IPS-20b (cell line): ENCODE measurements around the gene PPP1R11.

Experiments used
- H3K27ac ChIP-seq: one replicate; pipeline ENCODE4 v1.5.1; 2013; ENCODE audit warnings: low read length
- H3K27me3 ChIP-seq: 2 replicates; pipeline ENCODE4 v1.6.1; 2013; ENCODE audit warnings: mild to moderate bottlenecking, low read length, inconsistent platforms; ENCODE audit not compliant: insufficient read depth
- H3K36me3 ChIP-seq: 2 replicates; pipeline ENCODE4 v1.6.1; 2013; ENCODE audit warnings: low read depth, mild to moderate bottlenecking, inconsistent platforms, low read length, moderate library complexity; ENCODE audit not compliant: insufficient read depth
- H3K4me1 ChIP-seq: 2 replicates; pipeline ENCODE4 v1.6.1; 2013; ENCODE audit warnings: mild to moderate bottlenecking, control low read depth, inconsistent platforms, low read length, moderate library complexity; ENCODE audit not compliant: insufficient read depth
- H3K4me3 ChIP-seq: 2 replicates; pipeline ENCODE4 v1.5.1; 2013; ENCODE audit warnings: mild to moderate bottlenecking, low read length, inconsistent platforms
- H3K9ac ChIP-seq: 2 replicates; pipeline ENCODE4 v1.6.1; 2013; ENCODE audit warnings: low read depth, mild to moderate bottlenecking, inconsistent platforms, low read length, moderate library complexity
- H3K9me3 ChIP-seq: 2 replicates; pipeline ENCODE4 v1.6.1; 2013; ENCODE audit warnings: mild to moderate bottlenecking, low read depth, low read length, inconsistent platforms; ENCODE audit not compliant: insufficient read depth

The PPP1R11 gene

DNA sequence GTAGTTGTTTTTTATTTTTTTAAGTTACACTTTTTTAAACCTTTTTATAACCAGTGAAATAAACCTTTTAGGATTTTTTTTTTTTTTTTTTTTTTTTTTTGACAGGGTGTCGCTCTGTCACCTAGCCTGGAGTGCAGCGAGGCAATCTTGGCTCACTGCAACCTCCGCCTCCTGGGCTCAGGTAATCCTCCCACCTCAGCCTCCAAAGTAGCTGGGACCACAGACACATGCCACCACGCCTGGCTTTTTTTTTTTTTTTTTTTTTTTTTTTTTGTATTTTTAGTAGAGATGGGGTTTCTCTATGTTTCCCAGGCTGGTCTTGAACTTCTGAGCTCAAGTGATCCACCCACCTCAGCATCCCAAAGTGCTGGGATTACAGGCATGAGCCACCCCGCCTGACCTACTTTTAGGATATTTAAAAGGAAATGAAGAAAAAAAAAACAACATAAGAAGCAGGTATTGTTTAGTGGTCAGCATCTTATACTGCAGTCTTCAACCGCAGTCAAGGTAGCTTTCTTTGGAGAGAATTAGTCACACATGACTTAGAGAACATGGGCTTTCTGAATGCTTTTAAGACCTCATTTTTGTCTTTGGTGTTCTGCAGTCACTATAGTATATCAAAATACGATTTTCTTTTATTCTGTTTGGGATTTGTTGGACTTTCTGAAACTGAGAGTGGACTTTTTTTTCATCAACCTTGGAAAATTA, 4.4 kb upstream of the PPP1R11 start:
- peaks cover 22% of the 10 kb centered on the region for H3K36me3 ChIP-seq
- no peak overlapping the region for H3K27ac ChIP-seq
- peaks cover 9% of the 10 kb centered on the region; the same call in 1 of the 2 replicates for H3K4me1 ChIP-seq
- H3K9me3 ChIP-seq: no peaks in the 10 kb centered on the region
- peak overlapping the region; percentile 94 for H3K4me3 ChIP-seq
- H3K27me3 ChIP-seq: no peaks in the 10 kb centered on the region
- H3K9ac ChIP-seq: no peak overlapping the region

DNA sequence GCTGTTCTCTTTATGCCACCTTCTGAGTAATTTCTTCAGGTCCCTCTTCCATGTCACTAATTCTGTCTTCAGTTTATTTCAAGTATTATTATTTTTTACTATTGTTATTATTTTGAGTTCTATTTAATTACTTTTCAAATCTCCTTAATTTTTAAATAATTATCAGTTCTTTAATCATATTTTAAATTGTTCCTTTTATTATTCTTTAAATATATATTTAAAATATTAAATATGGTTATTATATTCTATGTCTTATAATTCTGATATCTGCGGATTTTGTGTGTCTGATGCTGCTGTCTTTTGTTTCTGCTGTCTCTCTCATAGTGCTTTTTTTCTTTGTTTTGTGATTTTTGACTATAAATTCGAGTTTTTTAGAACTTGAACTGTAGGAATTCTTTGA, 3.7 kb upstream of the PPP1R11 start:
- no peak overlapping the region for H3K4me3 ChIP-seq

DNA sequence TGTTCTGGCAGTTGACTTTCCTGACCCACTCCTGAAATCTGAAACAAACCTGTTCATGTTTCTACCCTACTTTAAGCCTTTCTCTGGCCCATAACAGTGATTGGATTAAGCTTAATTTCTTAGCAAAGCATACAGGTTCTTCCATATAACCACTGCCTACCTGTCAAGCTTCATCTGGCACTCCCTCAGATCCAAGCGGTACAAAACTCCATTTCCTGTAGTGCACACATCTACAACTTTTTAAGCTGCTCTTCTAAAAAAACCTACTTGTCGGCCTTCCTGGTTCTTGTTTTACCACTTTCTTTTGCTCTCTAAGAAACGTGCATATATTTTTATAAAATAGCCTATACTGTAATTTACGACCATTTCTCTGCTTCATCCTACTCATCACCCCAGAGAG, 916 bp upstream of the PPP1R11 start:
- H3K9me3 ChIP-seq: no peaks in the 10 kb centered on the region
- H3K9ac ChIP-seq: peak overlapping the region; percentile 89
- no peaks in the 10 kb centered on the region for H3K27me3 ChIP-seq
- H3K27ac ChIP-seq: peak overlapping the region; percentile 22
- peaks cover 6% of the 10 kb centered on the region; the same call in 1 of the 2 replicates for H3K4me1 ChIP-seq
- peaks cover 32% of the 10 kb centered on the region for H3K36me3 ChIP-seq
- H3K4me3 ChIP-seq: peak overlapping the region; percentile 84

More for the DNA sequence above, 3.7 kb upstream of the PPP1R11 start:
- Histone ChIP-seq H3K27me3 (no peaks in the 10 kb centered on the region), H3K36me3 (peaks cover 18% of the 10 kb centered on the region; the same call in 1 of the 2 replicates), H3K9me3 (no peaks in the 10 kb centered on the region), H3K27ac (no peak overlapping the region), H3K9ac (no peak overlapping the region), H3K4me1 (peaks cover 9% of the 10 kb centered on the region; the same call in 1 of the 2 replicates)

DNA sequence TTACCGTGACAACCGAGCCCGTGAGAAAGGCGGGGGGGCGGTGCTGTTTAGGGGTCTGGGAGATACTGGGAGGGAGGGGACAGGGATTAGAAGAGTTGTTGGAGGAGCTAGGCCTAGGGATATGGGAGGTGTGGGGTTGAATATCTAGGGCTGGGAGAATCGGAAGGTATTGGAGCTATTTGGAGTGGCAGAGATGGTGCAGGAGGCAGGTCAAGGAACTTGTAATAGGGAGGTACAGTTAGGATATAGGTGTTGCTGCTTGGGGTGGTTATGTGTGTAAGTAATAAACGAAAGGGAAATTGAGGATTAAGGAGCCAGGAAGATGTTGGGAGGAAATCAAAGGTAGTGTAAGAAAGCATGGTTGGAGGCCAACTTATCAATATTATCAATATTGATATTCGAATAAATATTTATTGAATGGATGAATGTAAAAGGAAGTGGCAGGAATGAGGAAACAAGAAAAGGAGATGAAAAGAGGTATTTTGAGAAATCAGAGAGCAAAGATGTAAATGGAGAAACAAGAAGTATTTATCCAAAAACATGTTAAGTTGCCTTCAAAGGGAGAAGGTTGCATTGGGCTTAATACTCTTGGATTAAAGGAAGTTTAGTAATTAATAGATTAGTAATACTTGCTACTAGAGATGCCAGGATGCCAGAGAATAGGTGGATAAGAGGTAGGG, 602 bp downstream of the PPP1R11 start:
- Histone ChIP-seq H3K36me3 (peaks cover 32% of the 10 kb centered on the region), H3K4me1 (no peaks in the 10 kb centered on the region)

DNA sequence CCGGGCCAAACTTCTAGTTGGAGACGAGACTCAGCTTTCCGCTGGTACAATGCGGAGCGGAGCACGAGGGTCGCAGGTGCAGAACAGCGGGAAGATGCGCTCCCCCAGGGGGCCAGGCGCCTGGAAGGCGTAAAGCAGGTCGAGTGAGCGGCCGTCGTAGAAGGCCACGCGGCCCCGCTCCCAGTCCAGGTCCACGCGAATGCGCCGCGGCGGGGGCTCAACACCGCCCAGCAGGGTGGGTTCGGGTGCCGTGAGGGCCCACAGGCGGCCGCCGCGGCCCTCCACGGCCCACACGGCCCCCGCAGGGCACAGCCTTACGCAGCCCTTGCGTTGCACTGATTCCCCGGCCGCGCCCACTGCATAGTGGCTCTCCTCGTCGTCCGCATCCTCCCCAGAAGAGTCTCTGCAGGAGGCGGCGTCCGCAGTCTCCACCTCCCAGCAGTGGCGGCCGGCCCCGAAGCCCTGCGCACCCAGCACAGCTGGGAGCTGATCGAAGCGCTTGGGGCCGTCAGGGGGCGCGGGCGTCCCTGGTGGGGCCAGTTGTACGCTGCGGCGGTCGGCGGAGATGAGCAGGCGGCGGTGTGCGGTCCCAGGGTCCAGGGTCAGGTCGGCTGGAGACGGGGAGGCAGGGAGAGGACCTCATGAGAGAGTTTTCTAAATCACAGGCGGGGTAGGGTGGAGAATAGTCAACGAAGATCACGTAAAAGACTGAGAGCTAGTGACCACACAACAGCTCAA, 4.3 kb downstream of the PPP1R11 start:
- Histone ChIP-seq H3K4me3 (no peak overlapping the region), H3K9me3 (no peaks in the 10 kb centered on the region), H3K9ac (no peak overlapping the region), H3K27ac (no peak overlapping the region), H3K36me3 (peaks cover 14% of the 10 kb centered on the region; the same call in 1 of the 2 replicates), H3K27me3 (peaks cover 36% of the 10 kb centered on the region), H3K4me1 (peaks cover 10% of the 10 kb centered on the region)

More for the DNA sequence above, 602 bp downstream of the PPP1R11 start:
- Histone ChIP-seq H3K9ac (peak overlapping the region; percentile 51; the same call in 1 of the 2 replicates), H3K27ac (no peak overlapping the region), H3K27me3 (peaks cover 4% of the 10 kb centered on the region; the same call in 1 of the 2 replicates), H3K9me3 (no peaks in the 10 kb centered on the region), H3K4me3 (peak overlapping the region; percentile 84)

DNA sequence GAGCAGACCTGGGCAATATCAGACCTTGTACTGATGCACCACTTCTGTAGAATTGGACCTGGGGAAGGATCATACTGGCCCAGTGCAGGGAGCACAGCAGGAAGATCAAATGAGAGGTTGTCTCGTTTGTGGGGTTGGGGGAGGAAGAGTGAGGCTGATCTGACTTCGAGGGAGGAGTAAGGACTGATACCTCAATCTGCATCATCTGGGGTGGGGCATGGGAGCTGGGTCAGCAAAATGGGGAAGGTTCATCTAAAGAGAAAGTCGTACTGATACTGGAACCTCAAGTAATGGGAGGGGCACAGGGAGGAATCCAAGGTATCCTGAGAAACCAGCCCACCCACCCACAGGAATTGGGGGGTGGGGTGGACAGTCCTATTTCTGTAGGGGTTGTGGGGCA, 4.9 kb downstream of the PPP1R11 start:
- H3K9me3 ChIP-seq: no peaks in the 10 kb centered on the region
- H3K27me3 ChIP-seq: peaks cover 42% of the 10 kb centered on the region
- no peak overlapping the region for H3K27ac ChIP-seq
- peaks cover 14% of the 10 kb centered on the region; the same call in 1 of the 2 replicates for H3K36me3 ChIP-seq
- peaks cover 12% of the 10 kb centered on the region for H3K4me1 ChIP-seq
- no peak overlapping the region for H3K9ac ChIP-seq
- no peak overlapping the region for H3K4me3 ChIP-seq

DNA sequence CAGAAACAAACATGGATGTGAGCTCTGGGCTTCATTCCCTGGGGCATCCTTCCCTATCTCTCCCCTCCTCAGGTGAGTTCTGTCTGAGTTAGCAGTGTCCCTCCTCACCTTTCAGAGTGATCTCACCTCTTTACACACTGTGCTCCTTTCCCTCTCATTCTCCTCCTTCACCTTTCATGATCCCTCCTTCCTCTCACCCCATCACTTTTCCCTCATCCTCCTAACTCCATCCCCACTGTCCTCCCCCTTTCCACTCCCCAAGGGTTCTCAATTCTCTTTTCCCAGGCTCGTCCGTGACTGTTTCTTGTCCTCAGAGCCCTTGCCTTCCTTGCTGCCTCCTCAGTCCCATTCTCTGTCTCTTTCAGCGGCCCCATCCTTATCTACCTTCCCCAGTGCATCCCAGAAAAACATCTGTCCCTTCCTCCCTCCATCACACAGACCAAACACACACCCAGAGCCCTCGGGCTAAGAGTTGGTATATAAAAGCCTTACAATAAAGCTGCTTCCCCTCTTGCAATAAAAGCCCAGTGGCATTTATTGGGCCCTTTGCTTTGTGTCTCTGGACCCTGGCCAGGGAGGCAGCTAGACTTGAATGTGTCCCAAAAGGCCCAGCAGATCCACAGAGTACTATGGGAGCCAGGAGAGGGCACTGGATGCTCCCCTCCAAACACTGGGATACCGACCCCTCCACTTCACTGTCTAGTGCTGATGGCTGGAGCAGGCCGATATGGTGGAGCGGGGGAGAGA, 6.7 kb downstream of the PPP1R11 start:
- Histone ChIP-seq H3K27me3 (peaks cover 54% of the 10 kb centered on the region), H3K4me1 (peaks cover 12% of the 10 kb centered on the region), H3K36me3 (peaks cover 14% of the 10 kb centered on the region; the same call in 1 of the 2 replicates), H3K4me3 (peak overlapping the region; percentile 74), H3K9ac (peak overlapping the region; percentile 62; the same call in 1 of the 2 replicates), H3K27ac (no peak overlapping the region), H3K9me3 (no peaks in the 10 kb centered on the region)

DNA sequence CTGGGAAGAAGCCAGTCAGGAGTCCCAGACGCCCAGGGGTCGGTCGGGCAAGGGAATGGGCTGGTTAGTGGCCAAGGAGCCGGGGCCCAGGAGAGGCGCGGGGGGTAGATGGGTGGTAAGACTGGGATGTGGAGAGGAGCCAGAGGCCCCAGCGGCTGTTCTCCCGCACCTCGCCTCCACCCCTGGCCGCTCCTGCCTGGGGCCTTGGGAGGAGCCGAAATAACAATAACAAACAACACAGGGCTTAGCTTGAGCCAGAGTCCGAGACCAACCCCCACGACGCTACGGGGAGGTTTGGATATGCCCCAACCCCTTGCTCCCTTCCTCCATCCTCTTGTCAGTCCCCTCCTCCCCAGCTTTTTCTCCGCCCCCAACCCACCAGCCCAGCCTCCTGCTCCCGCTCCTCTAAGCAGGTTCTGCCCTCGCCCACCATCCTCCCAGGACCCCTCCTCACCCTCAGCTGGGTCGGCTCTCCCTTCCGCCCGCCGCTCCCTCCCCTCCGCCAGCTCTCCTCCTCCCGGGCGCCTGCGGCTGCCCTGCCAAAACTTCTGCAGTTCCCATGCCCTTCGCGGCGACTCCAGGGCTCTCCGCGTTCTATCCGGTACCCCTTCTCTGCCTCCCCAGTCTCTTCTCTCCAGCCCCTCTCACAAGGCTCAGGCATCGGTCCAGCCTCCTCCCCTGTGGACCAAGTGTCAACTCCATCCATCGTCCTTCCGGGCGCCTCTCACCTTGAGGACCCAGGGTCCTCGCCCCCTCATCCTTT, 7.5 kb downstream of the PPP1R11 start:
- peaks cover 61% of the 10 kb centered on the region for H3K27me3 ChIP-seq
- H3K27ac ChIP-seq: no peak overlapping the region
- peaks cover 13% of the 10 kb centered on the region; the same call in 1 of the 2 replicates for H3K36me3 ChIP-seq
- no peaks in the 10 kb centered on the region for H3K9me3 ChIP-seq
- peaks cover 12% of the 10 kb centered on the region for H3K4me1 ChIP-seq
- peak overlapping the region; percentile 74 for H3K4me3 ChIP-seq
- peak overlapping the region; percentile 62; the same call in 1 of the 2 replicates for H3K9ac ChIP-seq

DNA sequence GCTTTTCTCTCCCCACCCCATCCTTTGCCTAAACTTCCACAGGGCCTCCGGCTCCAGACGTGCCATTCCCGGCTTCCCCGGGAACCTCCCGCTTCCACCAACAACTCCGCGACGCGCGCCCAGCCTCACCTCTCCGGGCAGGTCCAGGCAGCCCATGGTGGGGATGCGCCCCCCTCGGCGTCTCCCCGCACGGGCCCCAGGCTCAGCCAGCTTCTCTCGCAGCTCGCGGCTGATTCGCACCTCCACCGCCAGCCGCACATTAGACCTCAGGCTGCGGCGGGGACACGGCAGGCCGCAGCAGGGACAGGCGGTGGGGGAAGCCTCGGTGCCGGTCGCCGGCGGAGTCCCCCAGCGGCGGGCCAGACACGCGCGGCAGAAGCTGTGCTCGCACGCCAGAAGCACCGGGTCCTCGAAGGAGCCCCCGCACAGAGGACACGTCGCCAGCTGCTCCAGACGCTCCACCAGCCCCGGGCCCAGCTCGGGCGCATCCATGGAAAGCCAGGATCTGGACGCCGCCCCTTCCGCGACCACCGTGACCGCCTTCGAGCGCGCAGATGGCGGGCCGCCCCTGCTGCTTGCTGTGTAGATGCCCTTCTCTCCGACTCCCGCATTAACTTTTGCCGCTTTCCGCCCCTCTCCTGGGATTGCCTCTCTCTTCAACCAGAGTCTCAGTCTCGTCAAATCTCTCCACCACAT, 8.2 kb downstream of the PPP1R11 start, which contains the start of gene RNF39:
RNF39 (minus strand) TSS at position 676 of the 696 bp plus-strand sequence; CDS start at position 492, 184 bp downstream.
- Histone ChIP-seq H3K9me3 (no peaks in the 10 kb centered on the region), H3K9ac (peak within 1 kb of the TSS; percentile 62; the same call in 1 of the 2 replicates), H3K27ac (peak within 1 kb of the TSS; percentile 18), H3K36me3 (peaks cover 5% of the 10 kb centered on the region; the same call in 1 of the 2 replicates), H3K27me3 (peaks cover 61% of the 10 kb centered on the region), H3K4me3 (peak within 1 kb of the TSS; percentile 74), H3K4me1 (peaks cover 12% of the 10 kb centered on the region)
